Measurements from ENCODE around the gene ADD1.

DNA sequence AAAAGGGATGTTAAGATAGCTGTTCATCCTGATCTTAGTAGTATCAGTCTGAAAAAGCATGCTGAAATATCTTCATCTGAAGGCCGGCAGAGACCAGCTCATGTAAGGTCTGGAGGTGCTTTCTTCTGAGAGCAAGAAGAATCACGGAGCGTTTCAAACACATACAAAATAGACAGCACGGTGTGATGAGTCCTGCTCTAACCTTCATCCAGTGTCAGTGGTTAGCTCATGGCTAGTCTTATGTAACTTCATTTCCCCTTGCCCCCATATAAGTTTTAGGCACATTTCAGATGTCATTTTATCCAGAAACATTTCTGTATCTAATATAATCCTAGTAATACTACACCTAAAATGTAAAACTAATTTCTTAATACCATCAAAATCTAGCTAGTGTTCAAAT lies 27.8 kb downstream of the ADD1 start:
- TF ChIP-seq, protein P1, sequence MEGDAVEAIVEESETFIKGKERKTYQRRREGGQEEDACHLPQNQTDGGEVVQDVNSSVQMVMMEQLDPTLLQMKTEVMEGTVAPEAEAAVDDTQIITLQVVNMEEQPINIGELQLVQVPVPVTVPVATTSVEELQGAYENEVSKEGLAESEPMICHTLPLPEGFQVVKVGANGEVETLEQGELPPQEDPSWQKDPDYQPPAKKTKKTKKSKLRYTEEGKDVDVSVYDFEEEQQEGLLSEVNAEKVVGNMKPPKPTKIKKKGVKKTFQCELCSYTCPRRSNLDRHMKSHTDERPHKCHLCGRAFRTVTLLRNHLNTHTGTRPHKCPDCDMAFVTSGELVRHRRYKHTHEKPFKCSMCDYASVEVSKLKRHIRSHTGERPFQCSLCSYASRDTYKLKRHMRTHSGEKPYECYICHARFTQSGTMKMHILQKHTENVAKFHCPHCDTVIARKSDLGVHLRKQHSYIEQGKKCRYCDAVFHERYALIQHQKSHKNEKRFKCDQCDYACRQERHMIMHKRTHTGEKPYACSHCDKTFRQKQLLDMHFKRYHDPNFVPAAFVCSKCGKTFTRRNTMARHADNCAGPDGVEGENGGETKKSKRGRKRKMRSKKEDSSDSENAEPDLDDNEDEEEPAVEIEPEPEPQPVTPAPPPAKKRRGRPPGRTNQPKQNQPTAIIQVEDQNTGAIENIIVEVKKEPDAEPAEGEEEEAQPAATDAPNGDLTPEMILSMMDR (IDR thresholded peaks at IDR 0.05): no peak
- TF ChIP-seq ZFX (IDR thresholded peaks at IDR 0.05; ENCODE audit: borderline replicate concordance): no peak
